H9 (cell line): ENCODE data around the gene WDR33. TPM values are rescaled to one million over a fixed set of nuclear protein-coding genes. Genes with fewer than 3 reads are reported as not detected.

Experiments used
- DNase-seq: peaks from one replicate; pipeline ENCODE4 v3.0.0-alpha.2; 2017
- H2AFZ ChIP-seq: one replicate; pipeline ENCODE4 v1.6.1; 2013; ENCODE audit warnings: mild to moderate bottlenecking, low read length, control low read depth, moderate library complexity
- H2AK5ac ChIP-seq: 2 replicates; pipeline ENCODE4 v1.6.1; 2013; ENCODE audit warnings: low read length, control low read depth, mixed read lengths; ENCODE audit not compliant: insufficient read length
- H2BK120ac ChIP-seq: one replicate; pipeline ENCODE4 v1.6.1; 2013; ENCODE audit warnings: low read depth, mild to moderate bottlenecking, low read length, control low read depth, inconsistent platforms; ENCODE audit not compliant: poor library complexity, severe bottlenecking
- H2BK12ac ChIP-seq: 2 replicates; pipeline ENCODE4 v1.6.1; 2013; ENCODE audit warnings: low read length, control low read depth, mixed read lengths, low read depth; ENCODE audit not compliant: insufficient read length
- H2BK15ac ChIP-seq: 2 replicates; pipeline ENCODE4 v1.6.1; 2013; ENCODE audit warnings: low read depth, low read length, control low read depth
- H2BK20ac ChIP-seq: one replicate; pipeline ENCODE4 v1.6.1; 2013; ENCODE audit warnings: low read depth, mild to moderate bottlenecking, low read length, control low read depth, inconsistent platforms; ENCODE audit not compliant: poor library complexity, severe bottlenecking
- H2BK5ac ChIP-seq: 2 replicates; pipeline ENCODE4 v1.6.1; 2013; ENCODE audit warnings: low read length, control low read depth, mixed read lengths; ENCODE audit not compliant: insufficient read length
- H3K14ac ChIP-seq: 2 replicates; pipeline ENCODE4 v1.6.1; 2013; ENCODE audit warnings: low read length, control low read depth; ENCODE audit not compliant: insufficient read depth
- H3K18ac ChIP-seq: 2 replicates; pipeline ENCODE4 v1.6.1; 2013; ENCODE audit warnings: low read depth, mild to moderate bottlenecking, mixed read lengths, low read length, control low read depth; ENCODE audit not compliant: insufficient read length
- H3K23ac ChIP-seq: 2 replicates; pipeline ENCODE4 v1.6.1; 2013; ENCODE audit warnings: low read length, control low read depth, mixed read lengths, low read depth; ENCODE audit not compliant: insufficient read length
- H3K23me2 ChIP-seq: 2 replicates; pipeline ENCODE4 v1.6.1; 2013; ENCODE audit warnings: low read depth, mild to moderate bottlenecking, mixed read lengths, low read length, control low read depth; ENCODE audit not compliant: insufficient read length, poor library complexity, severe bottlenecking
- H3K27ac ChIP-seq: 2 replicates; pipeline ENCODE4 v1.5.1; 2013; ENCODE audit warnings: low read length, control low read depth, mixed read lengths, low read depth; ENCODE audit not compliant: insufficient read length
- H3K27me3 ChIP-seq: 2 replicates; pipeline ENCODE4 v1.6.1; 2013; ENCODE audit warnings: low read length, control low read depth, inconsistent platforms; ENCODE audit not compliant: insufficient read depth
- H3K4ac ChIP-seq: 2 replicates; pipeline ENCODE4 v1.6.1; 2013; ENCODE audit warnings: low read depth, mild to moderate bottlenecking, control low read depth, inconsistent platforms, low read length, moderate library complexity
- H3K4me1 ChIP-seq: 2 replicates; pipeline ENCODE4 v1.6.1; 2013; ENCODE audit warnings: low read length, control low read depth, inconsistent platforms; ENCODE audit not compliant: insufficient read depth
- H3K4me2 ChIP-seq: 2 replicates; pipeline ENCODE4 v1.6.1; 2013; ENCODE audit warnings: low read length, control low read depth, mixed read lengths; ENCODE audit not compliant: insufficient read length, insufficient read depth
- H3K56ac ChIP-seq: 2 replicates; pipeline ENCODE4 v1.6.1; 2013; ENCODE audit warnings: low read depth, mild to moderate bottlenecking, mixed read lengths, low read length, control low read depth; ENCODE audit not compliant: insufficient read length
- H3K79me1 ChIP-seq: 2 replicates; pipeline ENCODE4 v1.6.1; 2013; ENCODE audit warnings: low read depth, mild to moderate bottlenecking, moderate library complexity, low read length, control low read depth, inconsistent platforms; ENCODE audit not compliant: insufficient read depth, poor library complexity, severe bottlenecking
- H3K79me2 ChIP-seq: 2 replicates; pipeline ENCODE4 v1.6.1; 2013; ENCODE audit warnings: low read length, control low read depth, inconsistent platforms; ENCODE audit not compliant: insufficient read depth
- H3K9ac ChIP-seq: 2 replicates; pipeline ENCODE4 v1.6.1; 2013; ENCODE audit warnings: low read length, control low read depth, mixed read lengths; ENCODE audit not compliant: insufficient read length; ENCODE audit errors: extremely low read depth
- H3K9me3 ChIP-seq: one replicate; pipeline ENCODE4 v1.6.1; 2013; ENCODE audit warnings: low read depth, low read length, inconsistent platforms; ENCODE audit not compliant: control insufficient read depth
- H3T11ph ChIP-seq: one replicate; pipeline ENCODE4 v1.6.1; 2013; ENCODE audit warnings: mild to moderate bottlenecking, low read length, control low read depth, inconsistent platforms
- H4K20me1 ChIP-seq: one replicate; pipeline ENCODE4 v1.6.1; 2013; ENCODE audit not compliant: control insufficient read depth, insufficient read length, insufficient read depth
- H4K5ac ChIP-seq: 2 replicates; pipeline ENCODE4 v1.6.1; 2013; ENCODE audit warnings: low read depth, mild to moderate bottlenecking, mixed read lengths, low read length, control low read depth; ENCODE audit not compliant: insufficient read length
- H4K8ac ChIP-seq: replicated peaks from 2 replicates; pipeline ENCODE4 v1.6.1; 2013; ENCODE audit warnings: low read length, control low read depth, mixed read lengths, low read depth; ENCODE audit not compliant: insufficient read length
- H4K91ac ChIP-seq: 2 replicates; pipeline ENCODE4 v1.6.1; 2013; ENCODE audit warnings: low read depth, mild to moderate bottlenecking, moderate library complexity, mixed read lengths, low read length, control low read depth; ENCODE audit not compliant: insufficient read length
- H3K27ac Mint-ChIP-seq, 3 experiments: 2 replicates in 2 of 3; 3 replicates in 1 of 3; pipeline ENCODE4 v1.8.0; 2020 to 2021; ENCODE audit warnings: mixed read lengths in 3 of 3, mild to moderate bottlenecking in 1 of 3, moderate library complexity in 1 of 3
- H3K27me3 Mint-ChIP-seq: 2 replicates; pipeline ENCODE4 v1.8.0; 2021; ENCODE audit warnings: low read depth, mild to moderate bottlenecking, moderate library complexity, mixed read lengths
- H3K36me3 Mint-ChIP-seq, 3 experiments: 2 replicates in 2 of 3; 3 replicates in 1 of 3; pipeline ENCODE4 v1.8.0; 2020 to 2021; ENCODE audit warnings: low read depth in 3 of 3, mixed read lengths in 3 of 3; ENCODE audit not compliant: insufficient read depth in 1 of 3
- H3K4me1 Mint-ChIP-seq, 2 experiments: 2 replicates each; pipeline ENCODE4 v1.8.0; 2020; ENCODE audit warnings: mixed read lengths in 2 of 2
- H3K4me3 Mint-ChIP-seq, 2 experiments: 2 replicates in 1 of 2; 3 replicates in 1 of 2; pipeline ENCODE4 v1.8.0; 2020 to 2021; ENCODE audit warnings: mild to moderate bottlenecking in 2 of 2, mixed read lengths in 2 of 2, moderate library complexity in 1 of 2
- H3K9me3 Mint-ChIP-seq, 2 experiments: 2 replicates in 1 of 2; 3 replicates in 1 of 2; pipeline ENCODE4 v1.8.0; 2020; ENCODE audit warnings: mild to moderate bottlenecking in 2 of 2, mixed read lengths in 2 of 2, moderate library complexity in 1 of 2
- CTCF ChIP-seq: fragments of 200-600 bp; sonication (generic); conservative IDR thresholded peaks from 3 replicates; pipeline ENCODE4 v1.8.0; 2021; ENCODE audit warnings: antibody characterized with exemption, mild to moderate bottlenecking
- WGBS: extraction: QIAGEN DNeasy Blood & Tissue Kit; methylation state at CpG from one replicate; pipeline ENCODE4 v1.1.7; 2013; ENCODE audit warnings: missing lambda C conversion rate, low lambda C conversion rate, mixed read lengths; ENCODE audit not compliant: insufficient read length; ENCODE audit errors: extremely low coverage; 5-methylcytosine and 5-hydroxymethylcytosine counted together
- total RNA-seq: library from RNA; stranded (reverse); gene quantifications from 2 replicates; pipeline ENCODE4 v1.2.1, GENCODE V29; 2021

Gene WDR33
- total RNA-seq, 1 experiment from 2014 or later, result 86.0 TPM

- peaks cover 75% of the 10 kb centered on the region for H3K27me3 Mint-ChIP-seq
- no CpG with 5 or more reads among the region's 5 CpGs for WGBS
Observed at GRCh38 chr2:127670957-127671290, 140.0 kb downstream of the WDR33 start.

More at GRCh38 chr2:127670957-127671290, 140.0 kb downstream of the WDR33 start:
- Histone ChIP-seq H3K9ac (no peak overlapping the region), H3K79me1 (no peaks in the 10 kb centered on the region), H2AFZ (no peak overlapping the region), H2BK120ac (no peak overlapping the region), H4K91ac (no peak overlapping the region), H2BK12ac (no peak overlapping the region), H3K4me2 (no peak overlapping the region), H2AK5ac (no peak overlapping the region), H3K23ac (no peak overlapping the region), H3K27me3 (peaks cover 7% of the 10 kb centered on the region), H3K56ac (no peak overlapping the region), H3T11ph (no peak overlapping the region), H3K23me2 (peaks cover 4% of the 10 kb centered on the region), H3K27ac (no peak overlapping the region), H3K14ac (no peak overlapping the region), H3K79me2 (no peaks in the 10 kb centered on the region), H2BK5ac (no peak overlapping the region), H3K4me1 (no peaks in the 10 kb centered on the region), H3K4ac (no peak overlapping the region), H2BK20ac (no peak overlapping the region), H3K9me3 (no peaks in the 10 kb centered on the region), H2BK15ac (no peak overlapping the region), H4K20me1 (no peaks in the 10 kb centered on the region), H4K8ac (no peak overlapping the region), H4K5ac (no peak overlapping the region), H3K18ac (no peak overlapping the region)
- DNase-seq, result no peak
- Mint-ChIP-seq H3K4me1 (peaks cover 4 to 7% of the 10 kb centered on the region in 2 experiments; a peak in 3 of 4 replicates), H3K4me3 (no peak overlapping the region), H3K36me3 (no peaks in the 10 kb centered on the region; a peak in 1 of 7 replicates), H3K9me3 (no peaks in the 10 kb centered on the region), H3K27ac (peak overlapping the region in 1 of 3 experiments; percentile 31; a peak in 1 of 7 replicates)
- no peak for TF ChIP-seq CTCF
